ENCODE results near the gene DCBLD2.

DNA sequence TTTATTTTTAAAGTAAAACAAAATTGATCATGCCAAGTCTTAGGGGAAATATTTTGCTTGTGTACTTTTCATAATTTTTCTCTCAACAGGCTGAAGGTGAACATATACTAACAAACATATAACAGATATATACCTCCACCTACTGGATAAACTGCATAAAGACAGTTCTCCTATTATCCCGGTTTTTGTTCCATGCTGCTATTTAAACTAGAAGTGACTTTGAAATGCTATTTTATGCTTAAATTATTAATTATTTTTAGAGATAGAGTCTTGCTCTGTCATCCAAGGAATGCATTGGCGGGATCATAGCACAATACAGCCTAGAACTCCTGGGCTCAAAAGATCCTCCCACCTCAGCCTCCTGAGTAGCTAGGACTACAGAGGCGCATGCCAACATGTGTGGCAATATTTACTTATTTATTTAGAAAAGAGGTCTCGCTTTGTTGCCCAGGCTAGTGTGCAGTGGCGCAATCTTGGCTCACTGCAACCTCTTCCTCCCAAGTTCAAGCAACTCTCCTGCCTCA is 88.6 kb downstream of the DCBLD2 start:
- TF ChIP-seq POLR2A (IDR thresholded peaks at IDR 0.05) (no peak), EP300 (IDR thresholded peaks at IDR 0.05) (no peak)
- TF ChIP-seq, protein P1, sequence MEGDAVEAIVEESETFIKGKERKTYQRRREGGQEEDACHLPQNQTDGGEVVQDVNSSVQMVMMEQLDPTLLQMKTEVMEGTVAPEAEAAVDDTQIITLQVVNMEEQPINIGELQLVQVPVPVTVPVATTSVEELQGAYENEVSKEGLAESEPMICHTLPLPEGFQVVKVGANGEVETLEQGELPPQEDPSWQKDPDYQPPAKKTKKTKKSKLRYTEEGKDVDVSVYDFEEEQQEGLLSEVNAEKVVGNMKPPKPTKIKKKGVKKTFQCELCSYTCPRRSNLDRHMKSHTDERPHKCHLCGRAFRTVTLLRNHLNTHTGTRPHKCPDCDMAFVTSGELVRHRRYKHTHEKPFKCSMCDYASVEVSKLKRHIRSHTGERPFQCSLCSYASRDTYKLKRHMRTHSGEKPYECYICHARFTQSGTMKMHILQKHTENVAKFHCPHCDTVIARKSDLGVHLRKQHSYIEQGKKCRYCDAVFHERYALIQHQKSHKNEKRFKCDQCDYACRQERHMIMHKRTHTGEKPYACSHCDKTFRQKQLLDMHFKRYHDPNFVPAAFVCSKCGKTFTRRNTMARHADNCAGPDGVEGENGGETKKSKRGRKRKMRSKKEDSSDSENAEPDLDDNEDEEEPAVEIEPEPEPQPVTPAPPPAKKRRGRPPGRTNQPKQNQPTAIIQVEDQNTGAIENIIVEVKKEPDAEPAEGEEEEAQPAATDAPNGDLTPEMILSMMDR (IDR thresholded peaks at IDR 0.05), result peak in 1 of 3 donors; percentile 14
